Skin of body (tissue), 2 donors: ENCODE data around the gene TVP23A. TPM values are rescaled to one million over a fixed set of nuclear protein-coding genes. Genes with fewer than 3 reads are reported as not detected.
"Not testable (repeated sequence)": the region's sequence is repeated elsewhere in the genome, so short reads cannot be mapped to it uniquely, and the experiment has no call there.

Source experiments
- DNase-seq: peaks from one replicate; lab custom pipeline; 2025; lab: John Stamatoyannopoulos, UW
- total RNA-seq: library from RNA; depleted of rRNA; stranded (reverse); fragments of >200 nt; gene quantifications from one replicate; pipeline ENCODE4 v1.2.3, GENCODE V29; 2014

Gene TVP23A
- total RNA-seq, 1 donor from 2014 or later: 1.2 TPM

GRCh38 chr16:10836174-10836853 is 17.7 kb upstream of the TVP23A start:
- DNase-seq: no peak

GRCh38 chr16:10835281-10835931 is 16.8 kb upstream of the TVP23A start:
- DNase-seq: no peak

GRCh38 chr16:10834766-10835165 is 16.2 kb upstream of the TVP23A start:
- no peak for DNase-seq

- no peak for DNase-seq
Measured at GRCh38 chr16:10834130-10834529, 15.5 kb upstream of the TVP23A start.

- no peak for DNase-seq
Measured at GRCh38 chr16:10833271-10833670, 14.7 kb upstream of the TVP23A start.

GRCh38 chr16:10831894-10832886 is 13.6 kb upstream of the TVP23A start:
- no peak for DNase-seq

GRCh38 chr16:10830240-10830639 is 11.6 kb upstream of the TVP23A start:
- not testable (repeated sequence) for DNase-seq

- DNase-seq: not testable (repeated sequence)
Measured at GRCh38 chr16:10829390-10830098, 10.9 kb upstream of the TVP23A start.

- peak; percentile 92 for DNase-seq
Measured at GRCh38 chr16:10828851-10829366, 10.3 kb upstream of the TVP23A start.

GRCh38 chr16:10827691-10828341 is 9.2 kb upstream of the TVP23A start:
- peak; percentile 41 for DNase-seq

- no peak for DNase-seq
Measured at GRCh38 chr16:10824111-10824893, 5.7 kb upstream of the TVP23A start.

GRCh38 chr16:10822702-10823101 is 4.1 kb upstream of the TVP23A start:
- no peak for DNase-seq

GRCh38 chr16:10820546-10820945 is 2.0 kb upstream of the TVP23A start:
- DNase-seq: no peak

GRCh38 chr16:10817514-10817913 is 1.1 kb downstream of the TVP23A start:
- DNase-seq: no peak

GRCh38 chr16:10813099-10813455 is 5.5 kb downstream of the TVP23A start:
- DNase-seq: no peak

GRCh38 chr16:10812312-10813098 is 6.1 kb downstream of the TVP23A start:
- DNase-seq: no peak

- no peak for DNase-seq
Measured at GRCh38 chr16:10809706-10810105, 8.9 kb downstream of the TVP23A start.

GRCh38 chr16:10808850-10809249 is 9.7 kb downstream of the TVP23A start:
- no peak for DNase-seq

GRCh38 chr16:10808218-10808617 is 10.4 kb downstream of the TVP23A start:
- DNase-seq: no peak
